ENCODE measurements around the gene HHAT. TPM values are rescaled to one million over a fixed set of nuclear protein-coding genes. Genes with fewer than 3 reads are reported as not detected.

Gene HHAT
- total and polyA plus RNA-seq, 4 experiments from 2014 or later, result 4.3 to 6.8 (median 5.8) TPM

GRCh38 chr1:210600421-210601159 is 271.9 kb downstream of the HHAT start:
- H3K4me1 Mint-ChIP-seq, result no peaks in the 10 kb centered on the region
- POLR2A ChIA-PET (ENCODE audit: partially characterized antibody), result no interaction called here
- CTCF ChIA-PET (ENCODE audit: partially characterized antibody), result no interaction called here
- no peak overlapping the region for H3K27ac ChIP-seq (ENCODE audit: low read depth, low read length)
- intact Hi-C loops (cut with micrococcal nuclease), result no loop called here
- peaks cover 2 to 21% of the 10 kb centered on the region in 2 donors for H3K36me3 Mint-ChIP-seq
- H3K9me3 Mint-ChIP-seq, result peaks cover 0 to 8% (median 0%) of the 10 kb centered on the region in 8 donors
- H3K4me3 Mint-ChIP-seq, result no peak overlapping the region
- H3K9me3 ChIP-seq (ENCODE audit: control insufficient read depth in 1 of 2, low read length in 2 of 2), result no peaks in the 10 kb centered on the region
- no peak overlapping the region for H3K27ac Mint-ChIP-seq
- no peaks in the 10 kb centered on the region for H3K36me3 ChIP-seq (ENCODE audit: insufficient read depth, low read length)
- H3K4me1 ChIP-seq (ENCODE audit: insufficient read depth, low read length), result no peaks in the 10 kb centered on the region
- H3K4me3 ChIP-seq (ENCODE audit: low read length in 2 of 2), result no peak overlapping the region
- H3K27me3 ChIP-seq (ENCODE audit: insufficient read depth, low read length), result no peaks in the 10 kb centered on the region
- no peaks in the 10 kb centered on the region for H3K27me3 Mint-ChIP-seq
- no peak for DNase-seq

GRCh38 chr1:210603123-210603522 is 274.4 kb downstream of the HHAT start:
- POLR2A ChIA-PET (ENCODE audit: partially characterized antibody), result no interaction called here
- H3K36me3 Mint-ChIP-seq, result peaks cover 3 to 22% of the 10 kb centered on the region in 2 donors
- CTCF ChIA-PET (ENCODE audit: partially characterized antibody), result no interaction called here

GRCh38 chr1:210605099-210605498 is 276.4 kb downstream of the HHAT start:
- Mint-ChIP-seq H3K27me3 (no peaks in the 10 kb centered on the region), H3K27ac (no peak overlapping the region), H3K36me3 (peaks cover 4 to 14% of the 10 kb centered on the region in 2 donors), H3K9me3 (peaks cover 0 to 6% (median 4%) of the 10 kb centered on the region in 8 donors), H3K4me3 (no peak overlapping the region), H3K4me1 (peaks cover 0 to 3% (median 0%) of the 10 kb centered on the region in 4 donors)
- Histone ChIP-seq H3K27me3 (ENCODE audit: insufficient read depth, low read length) (no peaks in the 10 kb centered on the region), H3K36me3 (ENCODE audit: insufficient read depth, low read length) (no peaks in the 10 kb centered on the region), H3K4me1 (ENCODE audit: insufficient read depth, low read length) (no peaks in the 10 kb centered on the region), H3K27ac (ENCODE audit: low read depth, low read length) (no peak overlapping the region), H3K4me3 (ENCODE audit: low read length in 2 of 2) (no peak overlapping the region), H3K9me3 (ENCODE audit: control insufficient read depth in 1 of 2, low read length in 2 of 2) (no peaks in the 10 kb centered on the region)
- POLR2A ChIA-PET (ENCODE audit: partially characterized antibody), result no interaction called here
- CTCF ChIA-PET (ENCODE audit: partially characterized antibody), result no interaction called here
- DNase-seq, result no peak
- intact Hi-C loops (cut with micrococcal nuclease), result no loop called here

More at GRCh38 chr1:210603123-210603522, 274.4 kb downstream of the HHAT start:
- H3K4me1 Mint-ChIP-seq, result no peaks in the 10 kb centered on the region
- no peaks in the 10 kb centered on the region for H3K27me3 Mint-ChIP-seq
- no peak overlapping the region for H3K27ac ChIP-seq (ENCODE audit: low read depth, low read length)
- no peak overlapping the region for H3K27ac Mint-ChIP-seq
- H3K27me3 ChIP-seq (ENCODE audit: insufficient read depth, low read length), result no peaks in the 10 kb centered on the region
- intact Hi-C loops (cut with micrococcal nuclease), result no loop called here
- DNase-seq, result no peak
- H3K4me3 Mint-ChIP-seq, result no peak overlapping the region
- no peaks in the 10 kb centered on the region for H3K4me1 ChIP-seq (ENCODE audit: insufficient read depth, low read length)
- H3K9me3 Mint-ChIP-seq, result peaks cover 0 to 5% (median 3%) of the 10 kb centered on the region in 8 donors
- H3K9me3 ChIP-seq (ENCODE audit: control insufficient read depth in 1 of 2, low read length in 2 of 2), result no peaks in the 10 kb centered on the region
- no peak overlapping the region for H3K4me3 ChIP-seq (ENCODE audit: low read length in 2 of 2)
- no peaks in the 10 kb centered on the region for H3K36me3 ChIP-seq (ENCODE audit: insufficient read depth, low read length)

- ChIA-PET POLR2A (ENCODE audit: partially characterized antibody) (no interaction called here), CTCF (ENCODE audit: partially characterized antibody) (no interaction called here)
- Mint-ChIP-seq H3K4me1 (peaks cover 0 to 4% (median 0%) of the 10 kb centered on the region in 4 donors), H3K4me3 (no peak overlapping the region), H3K9me3 (peaks cover 0 to 8% (median 3%) of the 10 kb centered on the region in 8 donors), H3K36me3 (peaks cover 4 to 10% of the 10 kb centered on the region in 2 donors), H3K27ac (no peak overlapping the region), H3K27me3 (no peaks in the 10 kb centered on the region)
- Histone ChIP-seq H3K9me3 (ENCODE audit: control insufficient read depth in 1 of 2, low read length in 2 of 2) (no peaks in the 10 kb centered on the region), H3K36me3 (ENCODE audit: insufficient read depth, low read length) (no peaks in the 10 kb centered on the region), H3K4me3 (ENCODE audit: low read length in 2 of 2) (no peak overlapping the region), H3K4me1 (ENCODE audit: insufficient read depth, low read length) (no peaks in the 10 kb centered on the region), H3K27me3 (ENCODE audit: insufficient read depth, low read length) (no peaks in the 10 kb centered on the region), H3K27ac (ENCODE audit: low read depth, low read length) (no peak overlapping the region)
- no peak for DNase-seq
- intact Hi-C loops (cut with micrococcal nuclease), result no loop called here
Observed at GRCh38 chr1:210607361-210607760, 278.7 kb downstream of the HHAT start.

GRCh38 chr1:210608767-210609166 is 280.1 kb downstream of the HHAT start:
- no peak overlapping the region for H3K27ac Mint-ChIP-seq
- H3K27me3 Mint-ChIP-seq, result no peaks in the 10 kb centered on the region
- H3K4me3 ChIP-seq (ENCODE audit: low read length in 2 of 2), result no peak overlapping the region
- H3K4me3 Mint-ChIP-seq, result no peak overlapping the region
- no peak for DNase-seq
- H3K4me1 ChIP-seq (ENCODE audit: insufficient read depth, low read length), result no peaks in the 10 kb centered on the region
- intact Hi-C loops (cut with micrococcal nuclease), result no loop called here
- H3K9me3 Mint-ChIP-seq, result peaks cover 2 to 8% (median 4%) of the 10 kb centered on the region in 8 donors
- no peaks in the 10 kb centered on the region for H3K9me3 ChIP-seq (ENCODE audit: control insufficient read depth in 1 of 2, low read length in 2 of 2)
- peaks cover 0 to 4% (median 0%) of the 10 kb centered on the region in 4 donors for H3K4me1 Mint-ChIP-seq
- CTCF ChIA-PET (ENCODE audit: partially characterized antibody), result no interaction called here
- no peak overlapping the region for H3K27ac ChIP-seq (ENCODE audit: low read depth, low read length)
- H3K36me3 Mint-ChIP-seq, result peaks cover 4 to 10% of the 10 kb centered on the region in 2 donors
- no peaks in the 10 kb centered on the region for H3K36me3 ChIP-seq (ENCODE audit: insufficient read depth, low read length)
- POLR2A ChIA-PET (ENCODE audit: partially characterized antibody), result no interaction called here
- no peaks in the 10 kb centered on the region for H3K27me3 ChIP-seq (ENCODE audit: insufficient read depth, low read length)

GRCh38 chr1:210616356-210616755 is 287.7 kb downstream of the HHAT start:
- no peak for DNase-seq
- H3K36me3 ChIP-seq (ENCODE audit: insufficient read depth, low read length), result no peaks in the 10 kb centered on the region
- intact Hi-C loops (cut with micrococcal nuclease), result no loop called here
- no peaks in the 10 kb centered on the region for H3K4me1 ChIP-seq (ENCODE audit: insufficient read depth, low read length)
- H3K27me3 ChIP-seq (ENCODE audit: insufficient read depth, low read length), result no peaks in the 10 kb centered on the region
- H3K36me3 Mint-ChIP-seq, result peaks cover 0 to 24% of the 10 kb centered on the region in 2 donors
- H3K9me3 Mint-ChIP-seq, result peaks cover 0 to 10% (median 2%) of the 10 kb centered on the region in 8 donors
- ChIA-PET CTCF (ENCODE audit: partially characterized antibody) (no interaction called here), POLR2A (ENCODE audit: partially characterized antibody) (no interaction called here)
- H3K4me3 Mint-ChIP-seq, result no peak overlapping the region
- H3K27ac Mint-ChIP-seq, result peak overlapping the region in 1 of 7 donors; percentile 44
- no peaks in the 10 kb centered on the region for H3K9me3 ChIP-seq (ENCODE audit: control insufficient read depth in 1 of 2, low read length in 2 of 2)
- H3K4me3 ChIP-seq (ENCODE audit: low read length in 2 of 2), result no peak overlapping the region
- H3K27me3 Mint-ChIP-seq, result peaks cover 0 to 2% of the 10 kb centered on the region in 2 donors
- no peaks in the 10 kb centered on the region for H3K4me1 Mint-ChIP-seq
- no peak overlapping the region for H3K27ac ChIP-seq (ENCODE audit: low read depth, low read length)

- CTCF ChIA-PET (ENCODE audit: partially characterized antibody), result no interaction called here
- no peak overlapping the region for H3K27ac Mint-ChIP-seq
- Histone ChIP-seq H3K4me1 (ENCODE audit: insufficient read depth, low read length) (no peaks in the 10 kb centered on the region), H3K4me3 (ENCODE audit: low read length in 2 of 2) (no peak overlapping the region), H3K36me3 (ENCODE audit: insufficient read depth, low read length) (no peaks in the 10 kb centered on the region), H3K27me3 (ENCODE audit: insufficient read depth, low read length) (no peaks in the 10 kb centered on the region), H3K27ac (ENCODE audit: low read depth, low read length) (no peak overlapping the region), H3K9me3 (ENCODE audit: control insufficient read depth in 1 of 2, low read length in 2 of 2) (no peaks in the 10 kb centered on the region)
- peaks cover 0 to 10% (median 2%) of the 10 kb centered on the region in 8 donors for H3K9me3 Mint-ChIP-seq
- POLR2A ChIA-PET (ENCODE audit: partially characterized antibody), result no interaction called here
- H3K4me3 Mint-ChIP-seq, result no peak overlapping the region
- H3K27me3 Mint-ChIP-seq, result peaks cover 0 to 2% of the 10 kb centered on the region in 2 donors
- DNase-seq, result no peak
- H3K4me1 Mint-ChIP-seq, result no peaks in the 10 kb centered on the region
- intact Hi-C loops (cut with micrococcal nuclease), result no loop called here
- peaks cover 0 to 29% of the 10 kb centered on the region in 2 donors for H3K36me3 Mint-ChIP-seq
Observed at GRCh38 chr1:210617293-210617692, 288.6 kb downstream of the HHAT start.

All from CD4-positive, alpha-beta memory T cell (primary cell).